OCI-LY3 (cell line): ENCODE measurements around the gene BOC.

Experiments
- EZH2phosphoT487 ChIP-seq: fragments of 200-600 bp; shearing (Covaris generic); IDR thresholded peaks from 2 replicates; pipeline ENCODE4 v1.6.1; 2018; ENCODE audit warnings: antibody characterized with exemption, mixed run types, low read depth
- TF ChIP-seq, protein P1 (sequence below): fragments of 200-600, 300-600 bp; sonication (generic); IDR thresholded peaks from 2 replicates; pipeline ENCODE4 v1.5.1; 2014; ENCODE audit warnings: antibody characterized with exemption, low read length, low read depth

DNA sequence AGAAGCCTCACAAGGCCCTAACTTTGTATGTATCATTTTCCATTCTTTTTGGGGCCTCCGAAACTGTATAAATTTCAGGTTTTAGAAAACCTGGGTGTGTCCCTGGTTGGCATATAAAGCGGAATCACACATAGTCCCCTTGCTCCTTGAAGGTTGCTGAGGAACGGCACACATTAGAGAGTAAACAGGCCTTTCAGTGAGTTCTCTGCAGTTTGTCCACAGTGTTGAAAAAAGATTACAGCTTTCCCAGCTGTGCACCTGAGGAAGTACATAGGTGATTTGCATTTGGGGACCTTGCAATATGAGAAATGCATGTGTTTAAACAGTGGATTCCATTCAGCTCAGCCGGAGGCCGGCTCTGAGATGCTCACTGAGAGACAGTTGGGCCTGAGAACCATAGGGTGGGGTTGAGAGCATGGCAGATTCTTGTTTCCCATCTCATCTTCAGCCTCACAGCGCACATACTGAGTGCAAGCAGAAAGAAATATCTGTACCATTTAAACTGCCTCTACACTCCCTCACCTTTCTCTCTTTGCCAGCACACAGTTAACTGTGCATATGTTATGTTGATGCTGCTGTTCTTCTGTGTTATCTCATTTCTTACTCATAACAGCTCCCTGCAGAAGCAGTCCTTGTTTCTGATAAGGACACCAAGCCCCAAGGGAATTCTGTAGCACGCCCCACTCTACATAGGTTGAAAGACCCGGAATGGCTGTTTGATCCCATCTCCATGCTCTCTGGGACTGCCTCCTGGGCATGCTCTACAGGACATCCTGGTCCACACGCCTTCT is 60.4 kb downstream of the BOC start:
- TF ChIP-seq, protein P1, sequence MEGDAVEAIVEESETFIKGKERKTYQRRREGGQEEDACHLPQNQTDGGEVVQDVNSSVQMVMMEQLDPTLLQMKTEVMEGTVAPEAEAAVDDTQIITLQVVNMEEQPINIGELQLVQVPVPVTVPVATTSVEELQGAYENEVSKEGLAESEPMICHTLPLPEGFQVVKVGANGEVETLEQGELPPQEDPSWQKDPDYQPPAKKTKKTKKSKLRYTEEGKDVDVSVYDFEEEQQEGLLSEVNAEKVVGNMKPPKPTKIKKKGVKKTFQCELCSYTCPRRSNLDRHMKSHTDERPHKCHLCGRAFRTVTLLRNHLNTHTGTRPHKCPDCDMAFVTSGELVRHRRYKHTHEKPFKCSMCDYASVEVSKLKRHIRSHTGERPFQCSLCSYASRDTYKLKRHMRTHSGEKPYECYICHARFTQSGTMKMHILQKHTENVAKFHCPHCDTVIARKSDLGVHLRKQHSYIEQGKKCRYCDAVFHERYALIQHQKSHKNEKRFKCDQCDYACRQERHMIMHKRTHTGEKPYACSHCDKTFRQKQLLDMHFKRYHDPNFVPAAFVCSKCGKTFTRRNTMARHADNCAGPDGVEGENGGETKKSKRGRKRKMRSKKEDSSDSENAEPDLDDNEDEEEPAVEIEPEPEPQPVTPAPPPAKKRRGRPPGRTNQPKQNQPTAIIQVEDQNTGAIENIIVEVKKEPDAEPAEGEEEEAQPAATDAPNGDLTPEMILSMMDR = no peak
- TF ChIP-seq EZH2phosphoT487 = no peak
